ENCODE data around the gene ARAP1. TPM values are rescaled to one million over a fixed set of nuclear protein-coding genes. Genes with fewer than 3 reads are reported as not detected.

ARAP1 gene
- total RNA-seq, 1 donor from 2014 or later, result 106 TPM

DNA sequence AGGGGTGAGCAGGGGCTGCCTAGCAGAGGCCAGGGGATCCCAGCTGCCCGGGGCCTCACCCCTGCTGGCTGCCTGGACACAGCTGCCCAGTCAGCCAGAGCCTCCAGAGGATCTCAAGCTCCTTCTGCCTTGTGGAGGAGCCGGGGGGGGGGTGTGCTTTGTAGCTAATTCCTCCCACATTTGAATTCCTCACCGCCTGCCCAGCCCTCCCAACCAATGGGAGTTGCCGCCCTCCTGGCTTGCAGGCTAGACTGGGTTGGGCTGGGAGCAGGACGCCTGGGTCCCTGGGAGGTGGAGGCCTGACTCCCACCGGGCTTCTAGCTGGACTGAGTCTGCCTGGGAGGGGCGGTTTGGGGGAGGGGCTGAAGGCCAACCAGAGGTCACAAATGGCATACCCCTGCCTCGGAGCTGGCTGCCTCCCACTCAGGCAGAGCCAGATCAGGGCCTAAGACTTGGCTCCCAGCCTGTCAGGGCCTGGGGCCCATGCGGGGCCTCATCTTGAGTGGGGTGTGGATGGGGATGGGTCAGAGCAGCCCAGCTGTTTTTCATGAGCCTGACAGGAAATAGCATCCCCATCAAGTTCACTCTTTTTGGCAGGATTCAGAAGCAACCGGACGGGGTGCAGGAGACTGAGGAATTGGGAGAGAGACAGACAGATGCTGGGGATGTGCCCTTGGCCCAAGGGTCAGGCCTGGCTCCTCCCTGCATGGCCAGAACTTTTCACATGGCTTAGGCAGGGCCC, 48.8 kb downstream of the ARAP1 start:
- DNase-seq, result peak; percentile 87

DNA sequence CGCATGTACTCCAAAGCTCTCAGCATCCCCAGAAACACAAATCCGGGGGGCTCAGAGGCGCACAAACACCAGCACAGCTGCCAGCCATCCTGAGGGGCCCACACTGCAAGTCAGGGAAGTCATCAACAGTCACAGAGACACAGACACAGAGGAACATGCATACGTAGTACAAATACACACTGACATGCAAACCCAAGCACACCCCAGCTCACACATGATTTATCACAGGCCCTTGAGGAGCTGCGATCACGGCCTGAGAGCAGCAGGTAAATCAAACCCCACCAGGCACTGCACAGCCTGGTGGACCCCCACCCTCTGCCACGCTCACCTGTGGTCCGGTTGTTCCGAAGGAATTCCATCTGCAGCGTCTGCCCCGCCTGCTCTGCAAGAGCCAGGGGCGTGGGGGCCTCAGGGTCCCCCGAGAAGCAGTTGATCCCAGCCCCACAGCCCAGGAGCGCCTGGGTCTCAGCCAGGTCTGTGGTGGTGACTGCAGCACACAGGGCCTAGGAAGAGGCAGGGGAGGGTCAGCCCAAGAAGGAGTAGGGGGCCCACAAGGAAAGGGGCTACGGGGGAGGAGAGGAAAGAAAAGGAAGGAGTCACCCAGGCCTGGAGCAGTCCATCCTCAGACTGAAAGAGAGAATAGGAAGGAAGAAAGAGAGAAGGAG, 49.5 kb downstream of the ARAP1 start:
- no peak for DNase-seq

DNA sequence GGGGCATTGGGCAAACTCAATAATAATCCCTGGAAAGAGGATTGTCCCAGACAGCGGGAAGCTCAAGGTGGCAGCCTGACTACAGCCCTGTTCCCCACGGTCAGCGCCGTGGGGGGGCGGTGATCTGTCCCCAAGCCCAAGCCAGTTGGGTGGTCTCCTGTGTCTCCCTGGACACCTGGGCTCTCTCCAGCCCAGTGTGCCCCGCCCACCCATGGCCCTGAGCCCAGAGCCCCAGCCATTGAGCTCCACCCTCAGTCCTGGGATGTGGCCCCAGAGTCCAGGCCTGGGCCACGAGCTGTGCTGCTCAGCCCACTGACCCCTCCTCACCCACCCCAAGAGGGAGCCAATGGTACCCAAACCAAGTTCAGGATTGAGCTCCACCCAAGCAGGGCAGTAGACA, 50.1 kb downstream of the ARAP1 start:
- DNase-seq, result no peak

DNA sequence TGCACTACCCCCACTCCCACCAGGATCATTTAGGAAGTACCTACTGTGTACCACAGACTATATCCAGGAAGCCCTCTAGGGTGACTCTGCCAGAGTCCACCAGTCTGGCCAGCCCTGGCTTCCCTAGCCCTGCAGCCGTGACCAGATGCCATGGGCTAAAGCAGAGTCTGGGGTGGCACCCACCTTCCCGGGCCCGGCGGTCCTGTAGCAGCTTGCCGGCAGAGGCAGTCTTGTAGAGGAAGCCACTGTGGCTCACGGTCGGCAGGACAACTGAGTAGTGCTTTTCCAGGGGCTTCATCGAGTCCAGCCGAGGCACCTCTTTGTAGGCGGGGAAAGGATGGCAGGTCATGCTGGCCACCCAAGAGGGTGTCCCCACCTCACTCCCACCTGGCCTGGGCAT, 50.7 kb downstream of the ARAP1 start:
- DNase-seq, result no peak

DNA sequence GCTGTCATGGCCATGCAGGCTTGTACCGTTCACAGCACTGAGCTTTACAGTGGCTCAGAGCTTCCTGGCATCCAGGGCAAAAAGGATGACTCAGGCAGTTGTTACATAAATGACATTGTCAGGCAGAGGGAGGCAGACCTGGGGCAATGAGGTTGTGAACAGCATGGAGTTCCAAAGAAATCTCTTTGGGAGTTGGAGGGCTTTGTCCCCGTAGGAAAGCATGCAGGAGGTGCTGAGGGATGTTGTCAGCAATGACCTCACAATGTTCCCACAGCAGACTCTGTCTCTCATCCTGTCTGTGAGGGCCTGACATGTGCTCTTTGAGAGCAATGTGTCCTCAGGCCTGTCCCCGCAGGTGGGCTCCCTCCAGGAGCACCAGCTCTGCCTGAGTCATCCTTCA, 52.1 kb downstream of the ARAP1 start:
- DNase-seq, result no peak

DNA sequence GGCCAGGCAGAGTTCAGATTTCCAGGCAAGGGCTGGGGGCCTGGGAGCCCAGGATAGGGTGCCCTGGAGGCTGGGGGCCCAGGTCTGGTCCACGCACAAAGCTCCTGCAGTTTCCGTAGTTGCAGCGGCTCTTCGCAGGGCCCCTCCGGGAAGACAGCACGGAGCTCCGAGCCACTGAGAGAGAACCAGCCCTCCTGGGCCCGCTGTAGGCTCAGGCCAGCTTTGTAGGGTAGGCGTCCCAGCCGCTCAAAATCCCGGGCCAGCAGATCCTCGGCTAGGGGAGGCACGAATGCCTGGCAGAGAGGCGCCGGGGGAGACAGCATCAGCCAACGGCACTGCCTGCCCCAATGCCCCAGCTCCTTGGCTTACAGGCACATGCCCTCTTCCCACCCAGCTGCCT, 54.4 kb downstream of the ARAP1 start:
- DNase-seq, result no peak

DNA sequence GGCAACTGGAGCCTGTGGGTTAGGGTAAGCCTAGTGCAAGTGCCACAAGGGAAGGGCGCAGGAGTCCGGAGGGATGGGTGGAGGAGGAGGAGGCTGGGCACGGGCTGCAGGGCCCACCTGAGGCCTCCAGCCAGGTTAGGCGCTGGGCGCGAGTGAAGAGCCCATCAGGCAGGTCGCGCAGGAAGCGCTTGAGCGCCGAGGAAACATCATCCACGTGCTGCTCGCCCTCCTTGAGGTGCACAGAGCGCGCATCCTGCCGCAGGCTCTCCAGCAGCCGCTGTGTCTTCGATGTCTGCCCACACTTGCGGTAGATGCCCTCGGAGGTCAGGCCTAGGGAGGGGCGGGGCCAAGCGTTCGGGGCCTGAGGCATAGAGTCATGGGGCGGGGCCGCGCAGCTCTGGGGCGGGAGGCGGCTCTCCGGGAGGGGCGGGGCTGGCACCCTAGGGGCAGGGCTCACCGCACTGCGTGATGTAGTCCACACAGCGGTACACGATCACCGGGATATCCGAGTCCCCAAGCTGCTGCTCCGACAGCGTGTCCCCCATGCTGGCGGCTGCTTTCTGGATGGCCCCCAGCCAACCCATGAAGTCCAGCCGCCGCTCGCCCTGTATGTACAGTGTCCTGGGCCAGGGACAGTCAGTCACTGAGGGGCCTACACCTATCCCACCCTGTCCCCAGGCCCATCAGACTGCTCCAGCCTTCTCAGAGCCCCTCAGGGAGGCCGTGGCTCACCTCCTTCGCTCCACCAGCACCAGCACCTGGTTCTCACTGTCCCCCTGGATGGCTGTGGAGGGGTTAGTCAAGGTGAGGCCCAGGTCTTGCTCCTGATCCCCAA, 55.1 kb downstream of the ARAP1 start:
- no peak for DNase-seq

DNA sequence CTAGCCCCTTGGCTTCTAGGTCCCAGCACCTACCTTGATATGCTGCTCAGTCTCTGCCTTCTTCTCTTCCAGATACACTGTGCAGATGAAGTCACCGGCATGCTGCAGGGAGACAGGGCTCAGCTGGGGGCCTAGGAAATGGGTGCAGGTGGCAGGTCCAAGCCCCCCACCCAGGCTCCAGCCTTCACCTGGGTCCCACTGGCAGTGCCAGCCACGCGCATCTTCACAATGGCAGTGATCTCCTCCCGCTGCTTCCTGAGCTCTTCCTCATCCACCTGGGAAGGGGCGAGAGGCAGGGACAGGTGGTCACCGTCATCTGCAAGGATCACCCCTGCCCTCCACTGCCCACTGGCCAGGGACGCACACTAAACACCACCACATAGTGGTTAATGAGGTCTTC, 56.9 kb downstream of the ARAP1 start:
- DNase-seq, result no peak

DNA sequence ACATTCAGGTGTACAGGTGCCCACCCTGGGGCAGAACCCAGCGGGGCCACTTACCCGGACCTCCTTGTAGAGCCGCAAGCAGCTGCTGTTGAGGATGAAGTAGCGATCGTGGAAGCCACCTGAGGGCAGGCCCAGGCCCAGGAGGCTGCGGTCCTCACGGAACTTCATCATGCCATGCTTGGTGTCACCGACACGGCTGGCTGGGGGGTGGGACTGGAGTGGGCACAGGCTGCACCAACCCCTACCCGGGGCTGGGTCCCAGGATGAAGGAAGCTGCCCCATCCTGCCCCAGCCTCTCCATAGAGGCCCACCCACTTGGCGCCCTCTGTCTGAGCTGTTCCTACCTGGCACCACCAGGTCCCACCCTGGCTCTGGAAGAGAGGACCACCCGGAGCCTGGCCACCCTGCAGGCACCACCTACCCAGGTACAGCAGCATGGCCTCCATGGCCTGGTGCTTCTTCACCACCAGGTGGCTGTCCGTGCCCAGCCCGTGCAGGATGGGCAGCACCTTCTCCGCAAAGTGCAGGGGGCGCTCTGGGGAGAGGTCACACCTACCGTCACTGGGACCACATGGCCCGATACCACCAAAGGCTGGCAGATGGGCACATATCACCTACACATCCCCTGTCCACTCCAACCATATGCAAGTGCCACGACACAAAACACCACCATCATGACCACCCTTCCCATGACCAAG, 58.8 kb downstream of the ARAP1 start:
- no peak for DNase-seq

DNA sequence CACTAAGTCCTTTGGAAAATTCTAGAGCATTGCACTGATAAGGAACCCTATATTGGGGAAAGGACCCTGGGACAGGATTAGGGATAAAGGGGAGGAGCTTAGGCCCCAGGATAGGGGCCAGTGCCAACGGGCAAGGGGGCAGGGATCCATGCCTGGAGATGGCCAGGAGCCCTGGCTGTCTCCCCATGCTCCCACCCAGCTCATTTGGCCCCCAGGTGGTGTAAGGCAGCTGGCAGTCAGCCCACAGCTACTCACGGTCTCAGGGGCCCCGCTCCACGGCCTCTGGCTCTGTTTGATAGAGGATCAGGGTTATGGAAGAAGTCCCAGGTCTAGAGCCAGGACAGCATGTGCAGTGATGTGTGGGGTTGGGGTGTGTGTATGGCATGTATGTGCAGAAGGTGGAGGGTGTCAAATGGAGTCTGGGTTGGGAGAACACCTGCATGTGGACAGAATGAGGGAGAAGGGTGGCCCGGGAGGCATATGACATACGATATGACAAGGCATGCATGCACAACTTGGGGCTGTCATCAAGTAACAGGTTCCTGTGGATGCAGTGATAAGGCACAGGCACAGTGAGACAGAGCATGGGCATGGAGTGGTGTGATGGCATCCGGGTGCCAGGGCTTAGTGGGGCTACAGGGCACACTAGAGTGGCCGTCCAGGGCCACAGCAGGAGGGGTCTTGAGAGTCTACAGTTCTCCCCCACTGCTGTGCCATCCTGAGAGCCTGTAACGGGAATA, 59.5 kb downstream of the ARAP1 start:
- no peak for DNase-seq

DNA sequence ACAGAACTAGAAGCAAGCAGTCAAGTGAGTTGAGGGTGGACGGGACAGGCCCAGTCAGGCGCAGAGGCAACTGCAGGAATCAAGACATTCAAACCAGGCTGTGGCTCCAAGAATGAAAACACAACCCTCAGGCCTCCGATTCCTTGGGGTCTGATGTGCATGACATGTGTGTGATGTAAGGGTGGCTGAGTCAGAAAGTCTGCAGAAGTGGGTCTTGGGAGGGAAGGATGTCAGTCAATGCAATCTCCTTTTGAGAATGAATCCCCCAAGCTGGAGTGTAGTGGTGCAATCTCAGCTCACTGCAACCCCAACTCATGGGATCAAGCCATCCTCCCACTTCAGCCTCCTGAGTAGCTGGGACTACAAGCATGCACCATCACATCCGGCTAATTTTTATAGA, 62.0 kb downstream of the ARAP1 start:
- no peak for DNase-seq

DNA sequence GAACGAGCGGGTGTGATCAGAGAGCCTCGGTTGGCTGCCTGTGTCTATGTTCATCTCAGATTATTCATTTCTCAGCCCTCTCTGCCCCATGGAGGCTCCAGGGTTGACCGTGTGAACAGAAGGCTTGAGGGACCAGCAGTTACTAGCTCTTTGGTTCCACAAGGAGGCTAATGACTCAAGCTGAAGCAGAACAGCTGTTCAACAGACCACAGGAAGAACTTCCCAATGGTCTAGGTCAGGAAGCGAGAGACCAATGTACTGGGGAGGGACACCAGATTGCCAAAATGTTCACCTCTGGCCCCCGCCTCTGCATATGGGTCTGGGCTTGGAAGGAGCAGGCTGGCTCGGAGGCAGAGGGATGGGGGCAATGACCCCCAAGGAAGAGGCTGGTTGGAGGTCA, 63.3 kb downstream of the ARAP1 start:
- DNase-seq, result no peak

DNA sequence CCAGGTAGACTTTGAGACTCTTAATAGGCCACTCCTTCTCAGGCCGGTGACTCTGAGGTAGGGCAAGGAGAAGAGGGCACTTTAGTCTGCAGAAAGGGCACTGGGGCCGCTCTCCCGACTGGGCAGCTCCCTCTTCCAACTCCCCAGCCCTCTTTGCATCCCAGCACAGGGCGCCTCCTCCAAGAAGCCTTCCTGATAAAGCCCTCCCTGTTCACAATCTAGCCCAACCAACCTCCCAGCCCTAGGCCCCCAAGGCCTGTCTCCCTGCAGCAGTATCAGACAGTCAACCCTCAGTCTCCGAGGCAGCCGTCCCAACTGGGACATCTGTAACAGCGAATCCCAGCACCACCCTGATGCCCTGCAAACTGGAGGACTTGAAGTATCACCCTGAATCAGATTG, 63.7 kb downstream of the ARAP1 start:
- no peak for DNase-seq

DNA sequence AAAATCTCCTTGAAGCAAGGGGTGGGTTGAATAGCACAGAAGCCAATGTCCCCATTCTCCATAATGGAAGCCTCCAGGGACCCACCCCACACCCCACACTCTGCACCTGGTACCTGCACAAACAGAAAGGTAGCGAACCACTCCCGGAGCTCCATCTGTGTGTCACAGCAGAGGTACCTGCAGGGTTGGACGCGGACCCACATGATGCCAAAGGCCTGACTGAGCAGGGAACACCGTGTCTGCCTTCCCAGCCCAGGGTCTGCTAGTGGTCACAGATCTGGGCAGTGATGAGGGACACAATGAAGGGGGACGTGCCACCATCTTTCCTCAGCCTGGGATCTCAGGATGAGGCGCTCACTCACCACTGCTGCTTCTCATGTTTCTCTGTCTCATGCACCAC, 64.9 kb downstream of the ARAP1 start:
- DNase-seq, result no peak

DNA sequence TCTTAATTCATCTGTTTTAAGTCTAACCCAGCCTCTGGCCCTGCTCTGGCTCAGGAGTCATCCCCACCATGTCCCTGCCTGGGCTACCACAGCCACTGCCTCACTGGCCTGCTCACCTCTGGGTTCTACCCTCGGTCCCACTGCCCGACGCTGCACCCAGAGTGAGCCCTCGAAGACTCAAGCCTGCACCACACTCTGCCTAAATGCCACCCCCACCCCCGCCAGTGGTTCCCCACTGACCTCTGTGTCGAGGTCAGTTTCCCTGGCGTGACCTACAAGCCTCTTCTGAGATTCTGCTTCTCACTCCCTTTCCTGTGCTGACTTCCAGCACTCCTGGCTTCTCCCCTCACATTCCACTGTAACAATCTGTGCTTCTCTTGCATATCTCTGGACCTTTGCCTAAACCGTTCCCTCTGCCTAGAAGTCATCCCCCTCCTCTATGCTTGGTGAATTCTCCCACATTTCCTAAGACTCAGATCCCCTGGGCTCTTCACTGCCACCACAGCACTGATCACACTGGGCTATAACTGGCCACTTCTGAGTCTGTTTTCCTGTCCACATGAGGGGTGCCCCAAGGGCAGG, 65.5 kb downstream of the ARAP1 start:
- no peak for DNase-seq

DNA sequence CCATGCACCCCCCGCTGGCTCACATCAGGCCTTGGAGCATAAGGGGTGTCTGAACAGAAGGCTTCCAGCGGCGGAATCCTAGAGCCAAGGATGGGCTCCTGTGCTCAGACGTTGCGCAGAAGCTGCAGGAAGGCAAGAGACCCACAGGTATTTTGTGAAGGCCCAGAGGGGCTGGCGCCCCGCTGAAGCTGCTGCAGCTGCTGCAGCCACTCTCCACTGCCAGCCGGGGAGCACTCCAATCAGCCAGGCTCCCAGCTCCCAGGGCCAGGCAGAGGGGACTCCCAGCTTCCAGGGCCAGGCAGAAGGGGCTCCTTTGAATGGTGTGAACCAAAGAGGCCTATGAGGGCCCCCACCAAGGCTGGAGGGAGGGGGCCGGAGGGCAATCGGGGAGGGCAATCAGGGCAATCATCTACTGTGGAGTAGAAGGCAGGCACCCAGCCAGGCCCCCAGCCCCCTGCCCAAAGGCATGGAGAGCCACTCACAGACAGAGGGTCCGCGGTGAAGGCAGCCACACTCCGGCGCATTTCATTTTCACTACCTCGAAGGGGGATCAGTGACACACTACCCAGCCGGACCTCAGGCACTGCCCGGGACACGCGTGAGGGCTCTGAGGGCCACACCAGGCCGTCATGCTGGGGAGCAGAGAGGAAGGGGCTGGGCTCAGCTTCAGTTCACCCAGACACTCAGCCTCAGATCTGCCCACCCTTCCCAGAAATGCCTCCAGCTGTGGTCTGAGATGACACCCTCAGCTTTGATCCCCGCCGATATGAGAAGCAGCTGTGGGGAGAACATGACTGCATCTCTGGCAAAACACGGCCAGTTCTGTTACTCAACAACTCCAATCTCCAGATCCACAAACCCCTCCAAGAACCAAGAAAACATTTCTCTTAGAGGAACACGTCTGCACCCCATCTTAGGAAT, 66.4 kb downstream of the ARAP1 start:
- DNase-seq, result peak; percentile 76

DNA sequence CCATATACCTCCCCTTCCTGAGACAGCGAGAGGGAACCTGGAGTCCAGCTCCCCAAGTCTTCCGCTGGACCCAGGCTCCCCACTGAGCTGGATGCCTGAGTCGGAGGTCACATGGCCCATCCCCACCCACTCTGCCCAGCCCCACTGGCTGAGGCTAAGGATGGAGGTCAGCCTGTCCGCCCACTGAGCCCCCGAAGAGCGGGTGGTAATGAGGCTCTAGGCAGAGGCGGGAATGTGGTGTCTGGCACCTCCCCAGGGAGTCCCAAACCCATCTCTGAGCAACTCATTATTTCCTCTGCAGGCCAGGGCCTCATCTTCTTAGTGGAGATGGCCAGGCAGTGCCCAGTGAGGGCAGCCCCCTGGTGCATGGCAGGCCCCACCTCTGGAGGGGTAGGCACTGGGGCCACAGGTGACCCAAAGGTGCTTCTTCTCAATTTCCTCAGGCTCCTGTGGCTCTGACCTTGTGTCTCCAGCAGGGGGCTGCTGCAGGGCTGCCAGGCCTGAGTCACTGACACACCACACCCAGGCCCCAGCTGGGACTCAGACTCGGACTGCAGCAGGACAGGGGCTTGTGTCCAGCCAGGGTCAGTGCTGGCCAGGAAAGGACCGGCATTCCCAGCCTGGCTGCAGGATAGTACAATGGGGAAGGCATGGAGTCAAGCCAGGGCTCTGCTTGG, 67.8 kb downstream of the ARAP1 start:
- peak; percentile 46 for DNase-seq

DNA sequence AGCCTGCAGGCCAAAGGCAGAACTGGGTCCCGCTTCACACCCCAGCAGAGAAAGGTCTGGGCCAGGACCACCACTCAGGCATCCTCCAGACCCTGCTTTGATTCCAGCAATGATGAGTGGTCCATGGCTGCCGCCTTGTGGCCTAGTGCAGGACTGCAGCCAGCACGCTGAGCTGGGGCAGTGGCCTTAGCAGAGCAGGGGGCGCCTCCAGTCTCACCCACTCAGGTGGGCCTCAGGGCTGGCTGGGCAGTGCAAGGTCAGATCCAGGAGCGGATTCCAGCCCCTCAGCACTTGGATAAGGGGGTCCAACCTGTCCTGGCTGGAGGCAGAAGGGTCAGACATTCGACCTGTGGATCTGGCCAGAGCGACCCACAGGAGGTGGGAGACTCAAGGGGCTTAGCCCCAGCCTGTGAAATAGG, 68.4 kb downstream of the ARAP1 start:
- DNase-seq, result peak; percentile 73

DNA sequence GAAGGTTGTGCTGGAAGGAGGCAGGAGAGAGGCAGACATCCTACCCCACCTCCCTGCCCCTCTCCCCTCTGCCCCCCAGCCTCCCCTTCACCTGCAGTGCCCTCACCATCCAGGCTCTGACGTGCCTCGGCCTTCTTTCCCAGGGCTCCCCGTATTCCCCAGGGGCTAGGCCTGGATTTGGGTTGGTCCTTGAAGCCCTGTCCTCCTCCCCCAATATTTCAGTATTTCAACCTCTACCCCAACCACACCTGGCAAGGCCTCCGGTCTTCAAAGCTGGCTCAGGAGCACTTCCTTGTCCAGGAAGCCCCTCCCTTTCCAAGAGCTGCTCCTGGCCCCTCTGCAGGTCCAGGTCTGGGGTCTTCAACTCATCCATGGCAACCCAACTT, 69.4 kb downstream of the ARAP1 start:
- DNase-seq, result no peak
